Measurements from ENCODE around the gene LPAR5.
A peak's percentile ranks its signal among the peaks of the same experiment; 100 is the strongest.

DNA sequence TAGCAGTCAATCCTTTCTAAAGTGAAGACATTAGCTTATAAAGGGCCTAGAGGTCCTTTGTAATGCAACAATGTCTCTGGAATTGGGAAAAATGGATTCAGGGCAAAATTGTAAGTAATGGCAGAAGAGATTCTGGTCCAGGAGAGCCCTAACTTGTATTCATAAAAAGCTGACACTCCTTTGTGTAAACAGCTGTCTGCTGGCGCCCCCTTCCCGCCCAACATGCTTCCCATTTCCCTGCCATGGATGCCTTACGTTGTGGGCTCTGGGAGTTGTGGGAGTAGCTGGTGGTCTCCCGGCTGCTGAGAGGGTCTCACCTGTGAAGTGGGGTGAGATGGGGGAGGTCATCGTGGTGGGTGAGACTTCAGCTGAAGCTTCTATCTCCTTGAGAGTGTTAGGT is 9.1 kb upstream of the LPAR5 start:
- TF ChIP-seq, protein P1, sequence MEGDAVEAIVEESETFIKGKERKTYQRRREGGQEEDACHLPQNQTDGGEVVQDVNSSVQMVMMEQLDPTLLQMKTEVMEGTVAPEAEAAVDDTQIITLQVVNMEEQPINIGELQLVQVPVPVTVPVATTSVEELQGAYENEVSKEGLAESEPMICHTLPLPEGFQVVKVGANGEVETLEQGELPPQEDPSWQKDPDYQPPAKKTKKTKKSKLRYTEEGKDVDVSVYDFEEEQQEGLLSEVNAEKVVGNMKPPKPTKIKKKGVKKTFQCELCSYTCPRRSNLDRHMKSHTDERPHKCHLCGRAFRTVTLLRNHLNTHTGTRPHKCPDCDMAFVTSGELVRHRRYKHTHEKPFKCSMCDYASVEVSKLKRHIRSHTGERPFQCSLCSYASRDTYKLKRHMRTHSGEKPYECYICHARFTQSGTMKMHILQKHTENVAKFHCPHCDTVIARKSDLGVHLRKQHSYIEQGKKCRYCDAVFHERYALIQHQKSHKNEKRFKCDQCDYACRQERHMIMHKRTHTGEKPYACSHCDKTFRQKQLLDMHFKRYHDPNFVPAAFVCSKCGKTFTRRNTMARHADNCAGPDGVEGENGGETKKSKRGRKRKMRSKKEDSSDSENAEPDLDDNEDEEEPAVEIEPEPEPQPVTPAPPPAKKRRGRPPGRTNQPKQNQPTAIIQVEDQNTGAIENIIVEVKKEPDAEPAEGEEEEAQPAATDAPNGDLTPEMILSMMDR (IDR thresholded peaks at IDR 0.05): peak in 3 of 6 experiments; percentile 21 to 35 (median 26)
- TF ChIP-seq POLR2A (IDR thresholded peaks at IDR 0.05): no peak
